LNCAP (cell line): ENCODE results near the gene IL17RE.

ENCODE experiments used
- CTCF ChIP-seq: fragments of 450-650 bp; IDR thresholded peaks from 2 replicates; pipeline ENCODE4 v1.5.1; 2017; ENCODE audit warnings: mild to moderate bottlenecking

Gene IL17RE

GRCh38 chr3:9902372-9903237 is at the start of gene IL17RE:
Gene IL17RE, plus strand, starts transcription at chr3:9902848. Its CDS starts 85 bp downstream, at chr3:9902933.
- TF ChIP-seq CTCF, result no peak

GRCh38 chr3:9855594-9855993 is 47.1 kb upstream of the IL17RE start:
- TF ChIP-seq CTCF, result no peak

- TF ChIP-seq CTCF, result no peak
Measured at GRCh38 chr3:9859530-9860025, 43.1 kb upstream of the IL17RE start.

GRCh38 chr3:9861201-9861600 is 41.4 kb upstream of the IL17RE start:
- TF ChIP-seq CTCF, result no peak

- no peak for TF ChIP-seq CTCF
Measured at GRCh38 chr3:9861626-9862130, 41.0 kb upstream of the IL17RE start.

- TF ChIP-seq CTCF, result no peak
Measured at GRCh38 chr3:9862391-9863057, 40.1 kb upstream of the IL17RE start.

DNA sequence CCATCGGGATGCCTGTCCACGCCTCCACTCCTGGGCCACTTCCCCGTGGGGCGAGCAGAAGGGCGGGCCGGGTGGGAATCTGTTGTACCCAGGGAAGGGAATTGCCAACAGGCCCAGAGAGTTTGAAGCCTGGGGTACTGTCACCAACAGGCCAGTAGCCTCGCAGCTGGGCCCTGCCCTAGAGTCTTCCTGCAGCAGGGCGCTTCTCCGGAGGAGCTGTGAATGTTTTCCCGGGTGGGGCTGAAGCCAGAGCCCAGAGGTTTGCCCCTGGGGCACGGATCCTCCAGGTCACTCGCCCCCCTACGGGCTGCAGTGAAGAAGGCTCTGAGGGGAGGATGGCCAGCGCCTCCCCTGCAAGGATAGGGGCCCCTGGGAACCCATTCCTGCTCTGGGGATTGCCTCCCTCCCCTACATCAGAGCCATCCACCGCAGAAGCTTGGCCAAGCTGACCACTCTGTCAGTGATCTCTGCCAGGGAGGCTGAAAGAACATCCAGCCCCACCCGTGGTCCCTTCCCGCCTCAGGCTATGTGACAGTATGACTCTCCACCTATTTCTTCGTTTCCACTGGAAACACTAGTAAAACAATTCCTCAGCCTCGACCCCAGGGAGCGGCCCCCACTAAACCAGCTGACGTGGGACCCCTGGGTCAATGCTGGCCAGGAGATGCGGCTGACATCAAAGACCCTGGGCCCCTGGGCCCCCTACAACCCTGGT is 39.4 kb upstream of the IL17RE start:
- TF ChIP-seq CTCF, result no peak
